ENCODE data around the gene CHAMP1.

DNA sequence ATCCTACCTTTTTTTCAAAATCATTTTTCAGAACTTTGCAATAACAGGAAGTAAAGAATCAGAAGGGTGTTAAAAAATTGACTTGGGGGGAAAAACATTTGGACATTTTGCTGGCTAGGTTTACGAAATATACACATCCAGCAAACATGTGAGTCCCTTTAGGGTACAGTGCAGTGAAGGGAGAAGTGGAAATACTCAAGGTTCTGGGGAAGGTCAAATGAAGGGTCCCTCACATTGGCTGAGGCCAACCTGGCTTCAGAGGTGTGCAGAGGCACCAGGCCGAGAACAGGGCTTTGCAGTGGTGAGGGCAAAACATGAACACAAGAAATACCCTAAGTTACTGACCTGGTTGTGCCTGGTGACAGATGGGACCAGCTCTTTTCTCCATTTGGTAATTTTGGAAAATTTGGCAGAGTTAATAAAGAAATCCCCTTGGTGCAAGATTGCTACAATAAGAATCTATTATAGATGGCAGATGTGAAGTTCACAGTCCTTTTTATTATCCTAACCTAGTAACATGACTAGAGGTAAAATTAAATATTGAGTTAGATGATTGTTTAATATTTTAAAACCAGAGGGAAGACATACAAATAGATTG lies 34.4 kb upstream of the CHAMP1 start:
- TF ChIP-seq EZH2 (IDR thresholded peaks at IDR 0.05) (no peak), POLR2AphosphoS5 (IDR thresholded peaks at IDR 0.05; ENCODE audit: borderline replicate concordance, low read depth, low read length) (no peak)
